PC-9 (cell line): ENCODE results near the gene COL18A1. TPM values are rescaled to one million over a fixed set of nuclear protein-coding genes. Genes with fewer than 3 reads are reported as not detected.

ENCODE experiments used
- BruUV-seq: library from RNA; stranded (reverse); fragments of 400-500 nt; replicated peaks from 2 replicates; lab custom pipeline; 2021; lab: Mats Ljungman, UMichigan
- CTCF ChIA-PET: fragments of 300-600 bp; sonication (Branson Sonifier 250); formaldehyde crosslinking; loops from one replicate; lab custom pipeline; 2022; ENCODE audit warnings: antibody characterized with exemption; lab: Charles Lee
- POLR2A ChIA-PET: fragments of 300-600 bp; sonication (Branson Sonifier 250); formaldehyde crosslinking; loops from one replicate; lab custom pipeline; 2022; ENCODE audit warnings: antibody characterized with exemption; ENCODE audit not compliant: unreplicated experiment; lab: Charles Lee
- DNase-seq, 2 experiments: peaks; one replicate each; pipeline versions ENCODE4 v3.0.0 to v3.0.0-alpha.2; 2015 to 2022; ENCODE audit warnings: mixed read lengths in 1 of 2
- H2AFZ ChIP-seq: fragments of 200-600 bp; sonication (generic); 2 replicates; pipeline ENCODE4 v1.8.1; 2017; ENCODE audit warnings: antibody characterized with exemption
- H3F3A ChIP-seq: fragments of 200-600 bp; sonication (generic); 2 replicates; pipeline ENCODE4 v1.8.1; 2017; ENCODE audit warnings: antibody characterized with exemption, mild to moderate bottlenecking, low read depth; ENCODE audit not compliant: insufficient read depth
- H3K27ac ChIP-seq: fragments of 200-600 bp; sonication (generic); 2 replicates; pipeline ENCODE4 v1.6.1; 2016; ENCODE audit warnings: mixed run types
- H3K27me3 ChIP-seq: fragments of 200-600 bp; sonication (generic); 2 replicates; pipeline ENCODE4 v1.6.1; 2016; ENCODE audit warnings: low read depth, mixed run types; ENCODE audit not compliant: insufficient read depth
- H3K36me3 ChIP-seq: fragments of 200-600 bp; sonication (generic); 2 replicates; pipeline ENCODE4 v1.6.1; 2016; ENCODE audit warnings: low read depth, mixed run types
- H3K4me1 ChIP-seq: fragments of 200-600 bp; sonication (generic); replicated peaks from 2 replicates; pipeline ENCODE4 v1.6.1; 2016; ENCODE audit warnings: mixed run types; ENCODE audit not compliant: insufficient read depth
- H3K4me2 ChIP-seq: fragments of 200-600 bp; sonication (generic); 2 replicates; pipeline ENCODE4 v1.6.1; 2017; ENCODE audit warnings: mixed run types
- H3K4me3 ChIP-seq: fragments of 200-600 bp; sonication (generic); 2 replicates; pipeline ENCODE4 v1.6.1; 2016; ENCODE audit warnings: mixed run types
- H3K79me2 ChIP-seq: fragments of 200-600 bp; sonication (generic); 2 replicates; pipeline ENCODE4 v1.6.1; 2017; ENCODE audit warnings: low read depth, mixed run types
- H3K9me2 ChIP-seq: fragments of 200-600 bp; sonication (generic); 2 replicates; pipeline ENCODE4 v1.8.1; 2017; ENCODE audit warnings: mild to moderate bottlenecking; ENCODE audit not compliant: insufficient read depth
- H3K9me3 ChIP-seq: fragments of 200-600 bp; sonication (generic); 2 replicates; pipeline ENCODE4 v1.8.1; 2016; ENCODE audit warnings: low read depth; ENCODE audit not compliant: insufficient read depth
- H4K20me1 ChIP-seq: fragments of 200-600 bp; sonication (generic); 2 replicates; pipeline ENCODE4 v1.8.1; 2017; ENCODE audit not compliant: insufficient read depth
- CTCF ChIP-seq: fragments of 200-600 bp; sonication (generic); conservative IDR thresholded peaks from 2 replicates; pipeline ENCODE4 v1.6.1; 2017; ENCODE audit warnings: mixed run types, antibody characterized with exemption, mild to moderate bottlenecking, moderate library complexity
- EZH2 ChIP-seq: fragments of 200-600 bp; sonication (generic); IDR thresholded peaks from 2 replicates; pipeline ENCODE4 v1.8.0; 2017; ENCODE audit warnings: antibody characterized with exemption, low read depth
- intact Hi-C: fragments of 100-400 bp; cut with micrococcal nuclease; formaldehyde crosslinking; loops from one replicate; pipeline ENCODE4 v1.10.0; 2022; ENCODE audit not compliant: unreplicated experiment
- total RNA-seq: library from RNA; stranded (reverse); gene quantifications from 2 replicates; pipeline ENCODE4 v1.2.3, GENCODE V29; 2021

COL18A1 gene
- total RNA-seq, 1 experiment from 2014 or later = 82.4 TPM

GRCh38 chr21:45511007-45511406, 106.0 kb downstream of the COL18A1 start:
- no peak overlapping the region for H3K4me3 ChIP-seq
- ChIA-PET POLR2A (no interaction called here), CTCF (no interaction called here)
- no peaks in the 10 kb centered on the region for H3K36me3 ChIP-seq
- H3F3A ChIP-seq = peaks cover 32% of the 10 kb centered on the region; the same call in 1 of the 2 replicates
- no peaks in the 10 kb centered on the region for H3K27me3 ChIP-seq
- intact Hi-C loops = loop anchor here (5.0 kb wide), 1 partner anchor 41 kb away; no protein-coding TSS in a partner anchor
- H3K27ac ChIP-seq = no peak overlapping the region
- no peak for DNase-seq
- H3K9me2 ChIP-seq = no peaks in the 10 kb centered on the region
- peaks cover 44% of the 10 kb centered on the region for H3K4me1 ChIP-seq
- H2AFZ ChIP-seq = no peak overlapping the region
- TF ChIP-seq EZH2 (no peak), CTCF (no peak)
- BruUV-seq = no TSS peak
- no peaks in the 10 kb centered on the region for H3K79me2 ChIP-seq
- H3K9me3 ChIP-seq = no peaks in the 10 kb centered on the region
- H3K4me2 ChIP-seq = no peak overlapping the region
- H4K20me1 ChIP-seq = no peaks in the 10 kb centered on the region

- Histone ChIP-seq H3K4me1 (peaks cover 44% of the 10 kb centered on the region), H3F3A (peaks cover 32% of the 10 kb centered on the region; the same call in 1 of the 2 replicates), H3K27ac (no peak overlapping the region; the same call in 1 of the 2 replicates), H3K4me2 (peak overlapping the region; percentile 65; the same call in 1 of the 2 replicates), H3K4me3 (no peak overlapping the region), H3K9me3 (no peaks in the 10 kb centered on the region), H3K27me3 (no peaks in the 10 kb centered on the region), H3K9me2 (no peaks in the 10 kb centered on the region), H4K20me1 (no peaks in the 10 kb centered on the region), H3K79me2 (no peaks in the 10 kb centered on the region), H3K36me3 (no peaks in the 10 kb centered on the region), H2AFZ (no peak overlapping the region)
- intact Hi-C loops = loop anchor here (5.0 kb wide), 1 partner anchor 40 kb away; no protein-coding TSS in a partner anchor
- POLR2A ChIA-PET = no interaction called here
- DNase-seq = no peak
- CTCF ChIA-PET = no interaction called here
- no TSS peak for BruUV-seq
- TF ChIP-seq EZH2 = no peak
- TF ChIP-seq CTCF = no peak
Observed at GRCh38 chr21:45511661-45512431, 106.9 kb downstream of the COL18A1 start.

GRCh38 chr21:45512626-45513002, 107.6 kb downstream of the COL18A1 start:
- Histone ChIP-seq H3F3A (peaks cover 32% of the 10 kb centered on the region; the same call in 1 of the 2 replicates), H3K36me3 (no peaks in the 10 kb centered on the region), H4K20me1 (no peaks in the 10 kb centered on the region), H3K79me2 (no peaks in the 10 kb centered on the region), H3K4me1 (peaks cover 50% of the 10 kb centered on the region), H3K4me3 (no peak overlapping the region), H3K27ac (peak overlapping the region; percentile 43), H3K9me3 (no peaks in the 10 kb centered on the region), H3K9me2 (no peaks in the 10 kb centered on the region), H3K4me2 (peak overlapping the region; percentile 65), H3K27me3 (no peaks in the 10 kb centered on the region), H2AFZ (no peak overlapping the region)
- ChIA-PET CTCF (no interaction called here), POLR2A (no interaction called here)
- DNase-seq = no peak
- no TSS peak for BruUV-seq
- TF ChIP-seq EZH2 (no peak), CTCF (no peak)
- intact Hi-C loops = loop anchor here (5.0 kb wide), 1 partner anchor 40 kb away; no protein-coding TSS in a partner anchor
